ENCODE data around the gene ARR3. TPM values are rescaled to one million over a fixed set of nuclear protein-coding genes. Genes with fewer than 3 reads are reported as not detected.
"Not testable (repeated sequence)": the region's sequence is repeated elsewhere in the genome, so short reads cannot be mapped to it uniquely, and the experiment has no call there.

Gene ARR3
- total RNA-seq, 1 experiment from 2014 or later: not detected

DNA sequence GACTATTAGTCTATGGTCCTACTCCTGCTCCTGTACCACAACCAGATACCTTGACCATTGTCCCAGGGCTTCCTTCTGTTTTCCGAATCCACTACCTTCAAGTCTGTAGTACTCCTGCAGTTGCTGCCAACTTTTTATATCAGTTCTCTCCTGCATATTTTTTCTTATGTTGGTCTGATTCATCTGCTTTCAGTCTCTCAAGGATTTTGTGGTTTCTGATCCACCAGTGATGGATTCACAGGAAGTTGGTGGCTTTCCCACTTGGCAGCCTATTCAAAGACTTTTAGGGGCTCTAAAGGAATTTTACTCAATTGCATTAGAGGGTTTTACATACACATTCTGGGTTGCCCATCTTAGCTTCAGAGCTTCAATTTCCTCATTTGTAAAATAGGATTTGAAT lies 45.4 kb downstream of the ARR3 start:
- CTCF ChIA-PET: no interaction called here
- BruUV-seq (replicated peaks): no TSS peak
- TF ChIP-seq, protein P1, sequence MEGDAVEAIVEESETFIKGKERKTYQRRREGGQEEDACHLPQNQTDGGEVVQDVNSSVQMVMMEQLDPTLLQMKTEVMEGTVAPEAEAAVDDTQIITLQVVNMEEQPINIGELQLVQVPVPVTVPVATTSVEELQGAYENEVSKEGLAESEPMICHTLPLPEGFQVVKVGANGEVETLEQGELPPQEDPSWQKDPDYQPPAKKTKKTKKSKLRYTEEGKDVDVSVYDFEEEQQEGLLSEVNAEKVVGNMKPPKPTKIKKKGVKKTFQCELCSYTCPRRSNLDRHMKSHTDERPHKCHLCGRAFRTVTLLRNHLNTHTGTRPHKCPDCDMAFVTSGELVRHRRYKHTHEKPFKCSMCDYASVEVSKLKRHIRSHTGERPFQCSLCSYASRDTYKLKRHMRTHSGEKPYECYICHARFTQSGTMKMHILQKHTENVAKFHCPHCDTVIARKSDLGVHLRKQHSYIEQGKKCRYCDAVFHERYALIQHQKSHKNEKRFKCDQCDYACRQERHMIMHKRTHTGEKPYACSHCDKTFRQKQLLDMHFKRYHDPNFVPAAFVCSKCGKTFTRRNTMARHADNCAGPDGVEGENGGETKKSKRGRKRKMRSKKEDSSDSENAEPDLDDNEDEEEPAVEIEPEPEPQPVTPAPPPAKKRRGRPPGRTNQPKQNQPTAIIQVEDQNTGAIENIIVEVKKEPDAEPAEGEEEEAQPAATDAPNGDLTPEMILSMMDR (IDR thresholded peaks at IDR 0.05; ENCODE audit: insufficient read depth in 1 of 2, low read depth in 1 of 2, low read length in 1 of 2, severe bottlenecking in 1 of 2, unreplicated experiment in 1 of 2): no peak

DNA sequence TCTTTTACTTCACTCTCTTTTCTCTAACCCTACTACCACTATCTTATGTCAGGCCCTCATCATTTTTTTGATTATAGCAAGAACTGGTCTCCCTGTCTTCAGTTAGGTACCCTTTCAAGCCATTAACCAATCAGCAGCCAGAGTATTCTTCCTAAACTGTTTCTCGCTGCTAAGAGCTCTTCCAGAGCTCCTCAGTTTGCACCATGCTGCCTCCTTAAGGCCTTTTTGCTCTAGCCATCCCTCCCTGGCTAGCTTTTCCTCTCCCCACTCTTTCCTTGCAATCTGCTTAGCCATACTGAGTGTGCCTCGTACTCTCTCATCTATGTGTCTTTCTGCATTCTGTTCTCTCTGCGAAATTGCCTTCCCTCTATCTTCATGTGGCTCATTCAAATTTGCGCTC lies 54.6 kb downstream of the ARR3 start:
- no TSS peak for BruUV-seq (replicated peaks)

More for the DNA sequence above, 45.4 kb downstream of the ARR3 start:
- Mint-ChIP-seq H3K27me3 (ENCODE audit: insufficient read depth, unreplicated experiment) (no peaks in the 10 kb centered on the region), H3K9me3 (ENCODE audit: unreplicated experiment) (no peaks in the 10 kb centered on the region), H3K4me1 (ENCODE audit: low read depth, unreplicated experiment) (no peaks in the 10 kb centered on the region), H3K27ac (ENCODE audit: unreplicated experiment) (no peak overlapping the region), H3K36me3 (ENCODE audit: insufficient read depth, unreplicated experiment) (peaks cover 12% of the 10 kb centered on the region), H3K4me3 (ENCODE audit: unreplicated experiment) (no peak overlapping the region)
- DNase-seq: no peak
- Histone ChIP-seq H3K9me3 (no peaks in the 10 kb centered on the region), H3K27me3 (replicated peaks; ENCODE audit: control insufficient read depth, insufficient read depth, low read length) (no peaks in the 10 kb centered on the region), H3K4me3 (ENCODE audit: low read depth, low read length) (no peak overlapping the region), H3K36me3 (ENCODE audit: control insufficient read depth, insufficient read depth, low read length) (no peaks in the 10 kb centered on the region), H3K4me1 (no peaks in the 10 kb centered on the region)
- intact Hi-C loops (cut with micrococcal nuclease; ENCODE audit: unreplicated experiment): no loop called here
- POLR2A ChIA-PET: no interaction called here

DNA sequence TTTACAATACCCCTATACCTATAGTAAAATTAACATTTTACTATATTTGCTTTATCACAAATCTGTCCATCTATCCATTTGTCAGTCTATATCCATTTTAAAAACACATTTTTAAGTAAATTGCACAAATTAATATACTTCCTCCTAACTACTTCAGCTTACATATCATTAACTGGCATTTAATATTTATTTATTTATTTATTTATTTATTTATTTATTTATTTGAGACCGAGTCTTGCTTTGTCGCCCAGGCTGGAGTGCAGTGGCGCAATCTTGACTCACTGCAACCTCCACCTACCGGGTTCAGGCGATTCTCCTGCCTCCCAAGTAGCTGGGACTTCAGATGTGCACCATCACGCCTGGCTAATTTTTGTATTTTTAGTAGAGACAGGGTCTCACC lies 55.5 kb downstream of the ARR3 start:
- H3K4me3 Mint-ChIP-seq (ENCODE audit: unreplicated experiment); H3K9me3 Mint-ChIP-seq (ENCODE audit: unreplicated experiment); H3K4me1 Mint-ChIP-seq (ENCODE audit: low read depth, unreplicated experiment); BruUV-seq (replicated peaks); H3K27me3 Mint-ChIP-seq (ENCODE audit: insufficient read depth, unreplicated experiment); H3K4me1 ChIP-seq; H3K36me3 Mint-ChIP-seq (ENCODE audit: insufficient read depth, unreplicated experiment); H3K27ac Mint-ChIP-seq (ENCODE audit: unreplicated experiment); H3K9me3 ChIP-seq; DNase-seq; CTCF ChIA-PET; H3K4me3 ChIP-seq (ENCODE audit: low read depth, low read length); POLR2A ChIA-PET; H3K36me3 ChIP-seq (ENCODE audit: control insufficient read depth, insufficient read depth, low read length); H3K27me3 ChIP-seq (replicated peaks; ENCODE audit: control insufficient read depth, insufficient read depth, low read length); intact Hi-C loops (cut with micrococcal nuclease; ENCODE audit: unreplicated experiment): not testable (repeated sequence)

More for the DNA sequence above, 54.6 kb downstream of the ARR3 start:
- no peaks in the 10 kb centered on the region for H3K27me3 Mint-ChIP-seq (ENCODE audit: insufficient read depth, unreplicated experiment)
- POLR2A ChIA-PET: no interaction called here
- no peak overlapping the region for H3K4me3 Mint-ChIP-seq (ENCODE audit: unreplicated experiment)
- peaks cover 8% of the 10 kb centered on the region for H3K36me3 Mint-ChIP-seq (ENCODE audit: insufficient read depth, unreplicated experiment)
- H3K4me1 Mint-ChIP-seq (ENCODE audit: low read depth, unreplicated experiment): no peaks in the 10 kb centered on the region
- TF ChIP-seq, protein P1 (IDR thresholded peaks at IDR 0.05; ENCODE audit: insufficient read depth in 1 of 2, low read depth in 1 of 2, low read length in 1 of 2, severe bottlenecking in 1 of 2, unreplicated experiment in 1 of 2): no peak
- intact Hi-C loops (cut with micrococcal nuclease; ENCODE audit: unreplicated experiment): no loop called here
- H3K9me3 Mint-ChIP-seq (ENCODE audit: unreplicated experiment): no peaks in the 10 kb centered on the region
- H3K36me3 ChIP-seq (ENCODE audit: control insufficient read depth, insufficient read depth, low read length): no peaks in the 10 kb centered on the region
- DNase-seq: no peak
- H3K4me3 ChIP-seq (ENCODE audit: low read depth, low read length): no peak overlapping the region
- H3K27me3 ChIP-seq (replicated peaks; ENCODE audit: control insufficient read depth, insufficient read depth, low read length): no peaks in the 10 kb centered on the region
- no peak overlapping the region for H3K27ac Mint-ChIP-seq (ENCODE audit: unreplicated experiment)
- no peaks in the 10 kb centered on the region for H3K4me1 ChIP-seq
- no peaks in the 10 kb centered on the region for H3K9me3 ChIP-seq
- CTCF ChIA-PET: no interaction called here

DNA sequence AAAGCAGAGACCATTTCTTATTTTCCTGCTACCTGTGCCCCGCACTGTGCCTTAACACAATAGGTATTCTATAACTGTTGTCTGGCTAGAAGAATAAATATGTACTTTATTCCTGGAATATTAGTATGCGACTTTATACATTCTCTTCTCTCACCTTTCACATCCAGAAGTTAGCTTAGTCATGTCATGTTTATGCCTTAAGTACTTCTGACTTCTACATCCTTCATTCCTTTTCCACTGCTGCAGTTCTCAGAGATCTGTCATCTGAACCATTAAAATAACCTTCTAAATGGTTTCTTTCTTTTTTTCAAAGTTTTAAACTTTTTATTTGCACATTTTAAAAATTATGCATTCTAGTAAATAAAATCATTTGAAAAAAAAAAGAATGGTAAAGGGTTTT lies 56.2 kb downstream of the ARR3 start:
- intact Hi-C loops (cut with micrococcal nuclease; ENCODE audit: unreplicated experiment): no loop called here
- ChIA-PET CTCF (no interaction called here), POLR2A (no interaction called here)
- Histone ChIP-seq H3K9me3 (no peaks in the 10 kb centered on the region), H3K4me3 (ENCODE audit: low read depth, low read length) (no peak overlapping the region), H3K4me1 (no peaks in the 10 kb centered on the region), H3K36me3 (ENCODE audit: control insufficient read depth, insufficient read depth, low read length) (no peaks in the 10 kb centered on the region), H3K27me3 (replicated peaks; ENCODE audit: control insufficient read depth, insufficient read depth, low read length) (no peaks in the 10 kb centered on the region)
- TF ChIP-seq, protein P1 (IDR thresholded peaks at IDR 0.05; ENCODE audit: insufficient read depth in 1 of 2, low read depth in 1 of 2, low read length in 1 of 2, severe bottlenecking in 1 of 2, unreplicated experiment in 1 of 2): no peak
- DNase-seq: no peak
- Mint-ChIP-seq H3K36me3 (ENCODE audit: insufficient read depth, unreplicated experiment) (peaks cover 8% of the 10 kb centered on the region), H3K27me3 (ENCODE audit: insufficient read depth, unreplicated experiment) (no peaks in the 10 kb centered on the region), H3K27ac (ENCODE audit: unreplicated experiment) (no peak overlapping the region), H3K4me3 (ENCODE audit: unreplicated experiment) (no peak overlapping the region), H3K9me3 (ENCODE audit: unreplicated experiment) (no peaks in the 10 kb centered on the region), H3K4me1 (ENCODE audit: low read depth, unreplicated experiment) (no peaks in the 10 kb centered on the region)
- BruUV-seq (replicated peaks): no TSS peak
